ENCODE data around the gene DCAF6.

The DCAF6 gene

DNA sequence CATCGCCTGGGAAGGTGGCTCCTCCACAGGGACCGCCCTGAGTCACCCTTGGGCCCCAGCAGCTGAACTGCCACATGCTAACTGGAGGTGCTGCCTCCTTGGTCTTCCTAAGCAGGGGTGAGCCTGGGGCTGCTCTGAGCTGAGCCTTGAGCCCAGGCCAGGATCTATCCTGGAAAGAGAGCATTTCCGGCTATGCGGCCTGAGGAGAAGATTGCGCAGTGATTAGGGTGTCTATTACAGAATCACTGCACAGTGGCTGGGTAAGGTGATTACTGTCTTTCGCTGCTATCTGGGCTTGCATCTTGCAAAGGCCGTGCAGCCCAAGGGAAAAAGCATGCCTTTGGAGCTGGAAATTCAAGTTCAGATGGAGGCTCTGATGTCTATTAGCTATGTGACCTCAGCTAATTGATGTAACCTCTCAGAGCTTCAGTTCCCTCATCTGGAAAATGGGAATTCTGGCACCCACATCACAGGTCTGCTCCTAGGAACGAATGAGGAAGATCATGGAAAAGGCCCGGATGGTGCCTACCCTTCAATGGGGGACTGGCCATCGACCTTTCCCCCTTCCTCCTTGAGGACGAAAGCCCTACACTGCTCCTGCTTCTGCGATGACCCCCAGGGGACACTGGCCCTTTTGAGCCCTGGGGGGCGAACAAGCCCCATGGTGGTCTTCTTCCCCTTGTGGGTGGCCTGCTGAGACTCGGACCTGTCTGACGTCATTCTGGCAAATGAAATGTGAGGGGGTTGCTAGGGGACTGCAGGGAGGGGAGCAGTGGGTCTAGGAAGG, 162.2 kb downstream of the DCAF6 start:
- no peak overlapping the region for H3K18ac ChIP-seq (ENCODE audit: low read length)
- H3K4me1 ChIP-seq (ENCODE audit: control insufficient read depth in 2 of 2, insufficient read depth in 1 of 2, low read depth in 1 of 2, low read length in 2 of 2): no peaks in the 10 kb centered on the region
- H3K27me3 ChIP-seq (ENCODE audit: control insufficient read depth in 3 of 3, insufficient read depth in 3 of 3, low read depth in 1 of 3, low read length in 3 of 3): no peaks in the 10 kb centered on the region
- H2BK120ac ChIP-seq (ENCODE audit: low read depth, low read length): no peak overlapping the region
- H2BK15ac ChIP-seq (ENCODE audit: low read length): no peak overlapping the region
- H3K9me3 ChIP-seq (replicated peaks in 1 of 2; ENCODE audit: control insufficient read depth in 2 of 2, insufficient read depth in 1 of 2, low read depth in 1 of 2, low read length in 2 of 2): no peaks in the 10 kb centered on the region
- no peak overlapping the region for H3K4ac ChIP-seq (ENCODE audit: low read length)
- no peak overlapping the region for H3K4me2 ChIP-seq (ENCODE audit: insufficient read depth, low read length, poor library complexity, severe bottlenecking)
- no peak overlapping the region for H2AK5ac ChIP-seq (ENCODE audit: low read depth, low read length)
- H3K23ac ChIP-seq (ENCODE audit: low read depth, low read length, poor library complexity): no peak overlapping the region
- no peak overlapping the region for H4K91ac ChIP-seq (ENCODE audit: low read depth, low read length, poor library complexity)
- no peak overlapping the region for H3K27ac ChIP-seq (replicated peaks; ENCODE audit: low read length)
- H4K8ac ChIP-seq (ENCODE audit: low read depth, low read length): no peak overlapping the region
- H2BK12ac ChIP-seq (ENCODE audit: low read length): no peak overlapping the region
- peaks cover 30 to 90% of the 10 kb centered on the region in 2 donors for H3K36me3 ChIP-seq (replicated peaks in 1 of 2; ENCODE audit: control insufficient read depth in 2 of 2, insufficient read depth in 2 of 2, low read length in 2 of 2)
- H3K14ac ChIP-seq (ENCODE audit: low read length): no peak overlapping the region
- H2AFZ ChIP-seq (ENCODE audit: low read length): no peak overlapping the region
- DNase-seq (ENCODE audit: low spot score): no peak
- H3K4me3 ChIP-seq (ENCODE audit: low read length in 2 of 2): no peak overlapping the region
- H2BK5ac ChIP-seq (ENCODE audit: low read length): no peak overlapping the region
- H3K9ac ChIP-seq (ENCODE audit: low read depth, low read length, poor library complexity): no peak overlapping the region
- H3K79me1 ChIP-seq (ENCODE audit: low read depth, low read length): no peaks in the 10 kb centered on the region
- WGBS, 2 donors (ENCODE audit: extremely low coverage in 2 of 2, insufficient read length in 2 of 2, insufficient replicate concordance in 1 of 2): no CpG with 5 or more reads among the region's 15 CpGs

DNA sequence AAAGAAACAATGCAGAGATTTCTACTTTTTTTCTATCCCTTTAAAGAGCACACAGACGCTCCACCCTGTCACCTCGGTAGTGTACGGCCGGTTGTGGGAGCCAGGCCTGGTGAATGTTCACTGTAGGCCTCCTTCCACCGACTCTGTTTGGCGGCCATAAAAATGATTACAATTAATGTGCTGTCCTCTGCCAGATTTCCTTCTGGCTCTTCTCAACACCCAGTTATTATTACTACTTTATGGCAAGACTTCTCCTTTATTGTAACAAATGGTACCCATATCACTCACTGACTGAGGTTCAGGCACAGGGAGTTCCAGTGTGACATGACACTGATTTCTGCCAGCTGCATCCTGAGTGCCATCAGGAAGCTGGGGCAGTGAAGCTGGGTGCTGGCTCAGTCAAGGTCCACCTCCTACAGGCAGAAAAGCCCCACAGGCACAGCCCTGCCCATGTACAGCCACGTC, 162.9 kb downstream of the DCAF6 start:
- H4K8ac ChIP-seq (ENCODE audit: low read depth, low read length): no peak overlapping the region
- no CpG with 5 or more reads among the region's 7 CpGs for WGBS, 2 donors (ENCODE audit: extremely low coverage in 2 of 2, insufficient read length in 2 of 2, insufficient replicate concordance in 1 of 2)
- H3K18ac ChIP-seq (ENCODE audit: low read length): no peak overlapping the region
- H2BK15ac ChIP-seq (ENCODE audit: low read length): no peak overlapping the region
- H3K27ac ChIP-seq (replicated peaks; ENCODE audit: low read length): no peak overlapping the region
- DNase-seq (ENCODE audit: low spot score): no peak
- no peak overlapping the region for H4K91ac ChIP-seq (ENCODE audit: low read depth, low read length, poor library complexity)
- no peak overlapping the region for H2BK120ac ChIP-seq (ENCODE audit: low read depth, low read length)
- H3K9me3 ChIP-seq (replicated peaks in 1 of 2; ENCODE audit: control insufficient read depth in 2 of 2, insufficient read depth in 1 of 2, low read depth in 1 of 2, low read length in 2 of 2): no peaks in the 10 kb centered on the region
- no peak overlapping the region for H2AFZ ChIP-seq (ENCODE audit: low read length)
- H3K36me3 ChIP-seq (replicated peaks in 1 of 2; ENCODE audit: control insufficient read depth in 2 of 2, insufficient read depth in 2 of 2, low read length in 2 of 2): peaks cover 32 to 90% of the 10 kb centered on the region in 2 donors
- no peak overlapping the region for H2AK5ac ChIP-seq (ENCODE audit: low read depth, low read length)
- H3K4me1 ChIP-seq (ENCODE audit: control insufficient read depth in 2 of 2, insufficient read depth in 1 of 2, low read depth in 1 of 2, low read length in 2 of 2): no peaks in the 10 kb centered on the region
- H3K9ac ChIP-seq (ENCODE audit: low read depth, low read length, poor library complexity): no peak overlapping the region
- no peak overlapping the region for H3K4me3 ChIP-seq (ENCODE audit: low read length in 2 of 2)
- H3K27me3 ChIP-seq (ENCODE audit: control insufficient read depth in 3 of 3, insufficient read depth in 3 of 3, low read depth in 1 of 3, low read length in 3 of 3): no peaks in the 10 kb centered on the region
- no peak overlapping the region for H3K4me2 ChIP-seq (ENCODE audit: insufficient read depth, low read length, poor library complexity, severe bottlenecking)
- H2BK12ac ChIP-seq (ENCODE audit: low read length): no peak overlapping the region
- H3K79me1 ChIP-seq (ENCODE audit: low read depth, low read length): no peaks in the 10 kb centered on the region
- no peak overlapping the region for H3K14ac ChIP-seq (ENCODE audit: low read length)
- no peak overlapping the region for H3K4ac ChIP-seq (ENCODE audit: low read length)
- no peak overlapping the region for H2BK5ac ChIP-seq (ENCODE audit: low read length)
- no peak overlapping the region for H3K23ac ChIP-seq (ENCODE audit: low read depth, low read length, poor library complexity)

DNA sequence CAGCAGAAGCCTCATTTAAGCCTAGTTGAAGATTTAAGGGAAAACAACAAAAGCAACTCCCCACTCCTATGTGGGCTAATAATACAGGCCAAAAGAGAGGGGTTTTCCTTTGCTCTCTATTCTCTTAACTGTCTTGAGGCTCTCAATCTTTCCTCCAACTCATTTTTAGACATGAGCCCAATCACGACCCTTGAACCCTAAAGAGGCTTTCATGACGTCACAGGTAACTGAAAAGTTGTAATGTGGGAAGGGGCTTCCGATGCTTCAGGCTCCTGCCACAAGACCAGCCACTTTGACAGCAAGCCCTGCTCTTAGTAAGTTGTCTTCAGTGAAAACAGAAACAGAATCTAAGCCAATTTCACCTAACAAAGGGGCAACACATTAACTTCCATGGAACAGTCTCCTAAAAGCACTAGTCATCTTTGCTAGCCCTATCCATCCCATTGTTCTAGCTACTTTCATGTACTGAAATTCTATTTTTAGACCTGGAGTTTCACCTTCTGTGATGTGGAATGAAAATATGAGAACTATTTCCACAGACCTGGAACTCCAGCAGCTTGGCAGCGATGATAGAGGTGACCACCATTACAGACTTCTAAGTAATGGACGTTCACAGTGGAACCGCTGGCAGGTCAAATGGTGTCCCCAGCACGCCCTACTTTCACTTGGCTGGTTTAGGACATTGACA, 164.0 kb downstream of the DCAF6 start:
- no peak for DNase-seq (ENCODE audit: low spot score)
- no peak overlapping the region for H4K8ac ChIP-seq (ENCODE audit: low read depth, low read length)
- no peak overlapping the region for H2AK5ac ChIP-seq (ENCODE audit: low read depth, low read length)
- H2BK12ac ChIP-seq (ENCODE audit: low read length): no peak overlapping the region
- no peak overlapping the region for H2BK120ac ChIP-seq (ENCODE audit: low read depth, low read length)
- H3K18ac ChIP-seq (ENCODE audit: low read length): no peak overlapping the region
- no peak overlapping the region for H3K4ac ChIP-seq (ENCODE audit: low read length)
- no peaks in the 10 kb centered on the region for H3K27me3 ChIP-seq (ENCODE audit: control insufficient read depth in 3 of 3, insufficient read depth in 3 of 3, low read depth in 1 of 3, low read length in 3 of 3)
- no peaks in the 10 kb centered on the region for H3K4me1 ChIP-seq (ENCODE audit: control insufficient read depth in 2 of 2, insufficient read depth in 1 of 2, low read depth in 1 of 2, low read length in 2 of 2)
- no peak overlapping the region for H3K4me3 ChIP-seq (ENCODE audit: low read length in 2 of 2)
- no peak overlapping the region for H2BK5ac ChIP-seq (ENCODE audit: low read length)
- H3K23ac ChIP-seq (ENCODE audit: low read depth, low read length, poor library complexity): no peak overlapping the region
- peaks cover 36 to 88% of the 10 kb centered on the region in 2 donors for H3K36me3 ChIP-seq (replicated peaks in 1 of 2; ENCODE audit: control insufficient read depth in 2 of 2, insufficient read depth in 2 of 2, low read length in 2 of 2)
- H3K27ac ChIP-seq (replicated peaks; ENCODE audit: low read length): no peak overlapping the region
- no peak overlapping the region for H2BK15ac ChIP-seq (ENCODE audit: low read length)
- H3K9me3 ChIP-seq (replicated peaks in 1 of 2; ENCODE audit: control insufficient read depth in 2 of 2, insufficient read depth in 1 of 2, low read depth in 1 of 2, low read length in 2 of 2): no peaks in the 10 kb centered on the region
- no CpG with 5 or more reads among the region's 7 CpGs for WGBS, 2 donors (ENCODE audit: extremely low coverage in 2 of 2, insufficient read length in 2 of 2, insufficient replicate concordance in 1 of 2)
- peaks cover 2% of the 10 kb centered on the region for H3K79me1 ChIP-seq (ENCODE audit: low read depth, low read length)
- no peak overlapping the region for H3K9ac ChIP-seq (ENCODE audit: low read depth, low read length, poor library complexity)
- no peak overlapping the region for H3K14ac ChIP-seq (ENCODE audit: low read length)
- H3K4me2 ChIP-seq (ENCODE audit: insufficient read depth, low read length, poor library complexity, severe bottlenecking): no peak overlapping the region
- H2AFZ ChIP-seq (ENCODE audit: low read length): no peak overlapping the region
- no peak overlapping the region for H4K91ac ChIP-seq (ENCODE audit: low read depth, low read length, poor library complexity)

DNA sequence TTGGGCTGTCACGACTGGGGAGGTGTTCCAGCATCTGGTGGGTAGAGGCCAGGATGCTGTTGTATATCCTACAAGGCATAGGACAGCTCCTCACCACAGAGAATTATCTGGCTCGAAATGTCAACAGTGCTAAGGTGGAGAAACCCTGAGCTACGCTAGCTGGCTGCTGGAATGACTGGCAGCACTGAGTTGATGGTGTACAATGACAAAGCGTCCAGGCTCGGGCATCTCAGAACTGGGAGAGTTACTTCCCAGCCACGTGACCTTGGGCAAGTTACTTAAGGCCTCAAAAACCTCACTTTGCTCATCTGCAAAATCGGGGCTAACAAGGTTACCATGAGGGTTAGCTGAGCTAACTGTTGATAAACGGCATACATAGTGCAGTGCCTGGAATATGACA, 164.9 kb downstream of the DCAF6 start:
- Histone ChIP-seq H4K8ac (ENCODE audit: low read depth, low read length) (no peak overlapping the region), H2BK5ac (ENCODE audit: low read length) (no peak overlapping the region), H3K4me2 (ENCODE audit: insufficient read depth, low read length, poor library complexity, severe bottlenecking) (no peak overlapping the region), H3K18ac (ENCODE audit: low read length) (no peak overlapping the region), H2BK120ac (ENCODE audit: low read depth, low read length) (no peak overlapping the region), H3K79me1 (ENCODE audit: low read depth, low read length) (peaks cover 2% of the 10 kb centered on the region), H2BK15ac (ENCODE audit: low read length) (no peak overlapping the region), H3K4ac (ENCODE audit: low read length) (no peak overlapping the region), H2AFZ (ENCODE audit: low read length) (no peak overlapping the region), H3K9me3 (replicated peaks in 1 of 2; ENCODE audit: control insufficient read depth in 2 of 2, insufficient read depth in 1 of 2, low read depth in 1 of 2, low read length in 2 of 2) (no peaks in the 10 kb centered on the region), H3K23ac (ENCODE audit: low read depth, low read length, poor library complexity) (no peak overlapping the region), H3K14ac (ENCODE audit: low read length) (no peak overlapping the region), H2AK5ac (ENCODE audit: low read depth, low read length) (no peak overlapping the region), H3K27me3 (ENCODE audit: control insufficient read depth in 3 of 3, insufficient read depth in 3 of 3, low read depth in 1 of 3, low read length in 3 of 3) (no peaks in the 10 kb centered on the region), H3K27ac (replicated peaks; ENCODE audit: low read length) (no peak overlapping the region), H3K4me3 (ENCODE audit: low read length in 2 of 2) (no peak overlapping the region), H3K9ac (ENCODE audit: low read depth, low read length, poor library complexity) (no peak overlapping the region), H3K36me3 (replicated peaks in 1 of 2; ENCODE audit: control insufficient read depth in 2 of 2, insufficient read depth in 2 of 2, low read length in 2 of 2) (peaks cover 32 to 82% of the 10 kb centered on the region in 2 donors), H2BK12ac (ENCODE audit: low read length) (no peak overlapping the region), H4K91ac (ENCODE audit: low read depth, low read length, poor library complexity) (no peak overlapping the region), H3K4me1 (ENCODE audit: control insufficient read depth in 2 of 2, insufficient read depth in 1 of 2, low read depth in 1 of 2, low read length in 2 of 2) (peaks cover 0 to under 1% of the 10 kb centered on the region in 2 donors)
- no CpG with 5 or more reads among the region's 8 CpGs for whole genome bisulfite sequencing, 2 donors (ENCODE audit: extremely low coverage in 2 of 2, insufficient read length in 2 of 2, insufficient replicate concordance in 1 of 2)
- DNase-seq (ENCODE audit: low spot score): no peak

Measured in neuronal stem cell (in vitro differentiated cells).